Omental fat pad (tissue), 4 donors: Measurements from ENCODE around the gene TTL. TPM values are rescaled to one million over a fixed set of nuclear protein-coding genes. Genes with fewer than 3 reads are reported as not detected.
"Not testable (repeated sequence)": the region's sequence is repeated elsewhere in the genome, so short reads cannot be mapped to it uniquely, and the experiment has no call there.

Experiments used
- ATAC-seq: fragments of 150-250 bp; one replicate; pipeline ENCODE4 v1.9.1; 2016; ENCODE audit warnings: mild to moderate bottlenecking, moderate library complexity; ENCODE audit not compliant: low FRiP score
- DNase-seq: peaks from one replicate; pipeline ENCODE4 v3.0.0-alpha.2; 2019; ENCODE audit warnings: low spot score
- CTCF ChIP-seq, 3 donors: fragments of 450-650 bp; IDR thresholded peaks; one replicate each; pipeline ENCODE4 v1.5.1; 2016 to 2017; ENCODE audit warnings: antibody characterized with exemption in 3 of 3, mild to moderate bottlenecking in 3 of 3, moderate library complexity in 2 of 3
- total RNA-seq, 4 donors: library from RNA; depleted of rRNA; stranded (reverse); fragments of >200 nt; gene quantifications; one replicate each; pipeline ENCODE4 v1.1.0, GENCODE V29; 2016

TTL gene
- total RNA-seq, 4 donors from 2014 or later, result 26.9 to 43.1 (median 31.1) TPM

GRCh38 chr2:112534826-112535225 is 52.9 kb downstream of the TTL start:
- no peak for TF ChIP-seq CTCF (IDR thresholded peaks at IDR 0.05)
- no peak for DNase-seq
- no peak for ATAC-seq

DNA sequence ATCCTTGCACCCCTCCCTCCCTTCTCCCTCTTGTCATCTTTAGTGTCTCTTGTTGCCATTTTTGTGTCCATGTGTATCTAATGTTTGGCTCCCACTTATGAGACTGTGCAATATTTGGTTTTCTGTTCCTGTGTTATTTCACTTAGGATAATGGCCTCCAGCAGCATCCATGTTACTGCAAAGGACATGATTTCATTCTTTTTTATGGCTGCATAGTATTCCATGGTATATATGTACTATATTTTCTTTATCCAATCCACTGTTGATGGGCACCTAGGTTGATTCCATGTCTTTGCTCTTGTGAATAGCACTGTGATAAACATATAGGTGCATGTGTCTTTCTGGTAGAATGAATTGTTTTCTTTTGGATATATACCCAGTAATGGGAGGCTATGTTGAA is 54.7 kb downstream of the TTL start:
- not testable (repeated sequence) for ATAC-seq

DNA sequence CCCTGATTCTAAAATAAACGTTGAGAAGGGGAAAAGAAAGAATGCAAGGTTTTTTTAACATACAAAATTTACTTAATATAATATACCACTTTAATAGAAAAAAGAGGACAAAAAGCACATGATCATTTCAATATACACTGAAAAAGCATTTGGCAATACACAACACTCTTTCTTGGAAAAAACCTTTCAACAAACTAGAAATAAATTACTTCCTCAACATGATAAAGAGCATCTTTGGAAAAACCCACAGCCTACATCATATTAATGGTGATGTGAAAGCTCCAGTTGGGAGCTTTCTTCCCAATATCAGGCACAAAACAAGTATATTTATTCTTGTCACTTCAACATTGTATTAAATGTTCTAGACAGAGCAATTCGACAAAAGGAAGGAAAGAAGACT is 57.4 kb downstream of the TTL start:
- DNase-seq, result no peak
- no peak for TF ChIP-seq CTCF (IDR thresholded peaks at IDR 0.05)
- ATAC-seq, result no peak

More for the DNA sequence above, 54.7 kb downstream of the TTL start:
- DNase-seq, result not testable (repeated sequence)

DNA sequence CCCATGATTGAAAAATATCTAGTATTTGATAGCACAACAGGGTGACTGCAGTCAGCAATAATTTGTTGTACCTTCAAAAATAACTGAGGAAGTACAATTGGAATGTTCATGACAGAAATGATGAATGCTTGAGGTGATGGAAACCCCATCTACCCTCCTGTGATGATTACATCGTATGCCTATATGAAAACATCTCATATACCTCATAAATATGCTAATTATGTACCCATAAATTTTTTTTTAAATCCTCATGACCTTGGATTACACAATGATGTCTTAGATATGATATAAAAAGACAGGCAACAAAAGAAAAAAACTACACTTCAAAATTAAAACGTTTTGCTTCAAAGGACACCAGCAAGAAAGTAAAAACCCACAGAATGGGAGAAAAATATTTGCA is 59.0 kb downstream of the TTL start:
- DNase-seq (no peak), ATAC-seq (no peak)
- TF ChIP-seq CTCF (IDR thresholded peaks at IDR 0.05), result no peak

DNA sequence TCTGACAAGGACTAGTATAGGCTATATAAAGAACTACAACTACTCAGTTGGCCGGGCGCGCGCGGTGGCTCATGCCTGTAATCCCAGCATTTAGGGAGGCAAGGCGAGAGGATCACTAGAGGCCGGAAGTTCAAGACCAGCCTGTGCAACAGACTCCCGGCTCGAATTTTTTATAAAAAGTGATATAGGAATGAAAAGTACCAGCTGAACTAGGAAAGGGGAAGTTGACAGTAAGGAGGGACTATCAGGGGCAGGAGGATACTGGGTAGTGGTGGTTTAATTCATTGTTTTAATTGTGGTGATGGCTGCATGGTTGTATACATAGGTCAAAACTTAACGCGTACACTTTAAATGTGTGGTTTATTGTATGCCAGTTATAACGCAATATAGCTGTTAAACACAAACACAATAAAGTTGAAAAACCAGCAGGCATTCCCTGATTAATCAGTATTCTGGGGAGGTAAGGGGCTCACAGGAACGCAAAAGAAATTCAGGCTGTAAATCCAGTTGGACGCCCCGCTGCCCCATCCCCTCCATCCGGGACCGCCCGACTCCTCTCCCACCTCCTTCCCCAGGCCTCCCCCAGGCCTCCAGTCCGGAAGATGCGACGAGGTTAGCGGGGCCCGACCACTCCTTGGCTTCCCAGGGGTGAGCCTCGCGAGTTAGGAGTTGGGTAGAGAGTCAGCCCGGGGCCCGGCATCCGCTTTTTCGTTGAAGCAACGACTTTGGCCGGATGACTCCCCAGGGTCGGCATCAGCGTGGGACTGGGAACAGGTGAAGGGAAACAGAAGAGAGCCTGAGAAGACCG is 59.6 kb downstream of the TTL start:
- no peak for TF ChIP-seq CTCF (IDR thresholded peaks at IDR 0.05)
- DNase-seq, result peak; percentile 31

DNA sequence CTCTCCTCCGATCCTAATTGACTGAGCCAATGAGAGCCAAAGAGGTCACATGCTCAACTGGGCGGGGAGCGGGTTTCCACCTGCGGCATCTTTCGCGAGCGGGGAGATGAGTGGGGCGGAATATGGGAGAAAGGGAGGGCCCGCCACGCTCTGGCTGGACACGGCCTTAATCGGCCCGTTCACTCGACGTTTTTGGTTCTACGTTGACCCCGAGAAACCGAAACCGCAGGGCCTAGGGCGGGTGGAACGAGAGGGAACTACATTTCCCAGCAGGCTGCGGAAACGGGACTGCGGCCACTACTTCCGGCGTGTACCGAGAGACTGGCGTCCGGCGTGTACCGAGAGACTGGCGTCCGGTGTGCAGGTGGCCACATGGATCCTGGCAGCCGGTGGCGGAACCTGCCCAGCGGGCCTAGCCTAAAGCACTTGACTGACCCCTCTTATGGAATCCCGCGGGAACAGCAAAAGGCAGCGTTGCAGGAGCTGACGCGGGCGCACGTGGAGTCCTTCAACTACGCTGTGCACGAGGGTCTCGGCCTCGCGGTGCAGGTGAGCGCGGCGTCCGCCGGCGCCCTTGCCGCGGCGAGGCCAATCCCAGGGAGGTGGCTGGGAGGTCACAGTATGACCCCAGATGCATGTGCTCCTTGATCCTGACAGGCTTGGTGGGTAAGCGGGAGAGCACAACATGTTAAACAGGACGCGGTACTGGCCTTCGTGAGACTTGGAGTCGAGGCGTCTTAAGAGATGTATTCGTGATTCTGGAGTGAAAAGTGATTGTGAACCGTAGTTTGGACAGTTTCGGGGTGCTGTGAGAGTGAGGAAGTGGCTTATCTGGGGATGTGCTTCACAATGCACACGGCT is 60.4 kb downstream of the TTL start, which contains the start of gene POLR1B:
POLR1B (plus strand) TSS at position 343 of the 861 bp plus-strand sequence; CDS start at position 373, 30 bp downstream.
- peak; percentile 92 for ATAC-seq
- no peak for TF ChIP-seq CTCF (IDR thresholded peaks at IDR 0.05)
- DNase-seq, result peak; percentile 50

More for the DNA sequence above, 59.6 kb downstream of the TTL start:
- peak; percentile 85 for ATAC-seq

DNA sequence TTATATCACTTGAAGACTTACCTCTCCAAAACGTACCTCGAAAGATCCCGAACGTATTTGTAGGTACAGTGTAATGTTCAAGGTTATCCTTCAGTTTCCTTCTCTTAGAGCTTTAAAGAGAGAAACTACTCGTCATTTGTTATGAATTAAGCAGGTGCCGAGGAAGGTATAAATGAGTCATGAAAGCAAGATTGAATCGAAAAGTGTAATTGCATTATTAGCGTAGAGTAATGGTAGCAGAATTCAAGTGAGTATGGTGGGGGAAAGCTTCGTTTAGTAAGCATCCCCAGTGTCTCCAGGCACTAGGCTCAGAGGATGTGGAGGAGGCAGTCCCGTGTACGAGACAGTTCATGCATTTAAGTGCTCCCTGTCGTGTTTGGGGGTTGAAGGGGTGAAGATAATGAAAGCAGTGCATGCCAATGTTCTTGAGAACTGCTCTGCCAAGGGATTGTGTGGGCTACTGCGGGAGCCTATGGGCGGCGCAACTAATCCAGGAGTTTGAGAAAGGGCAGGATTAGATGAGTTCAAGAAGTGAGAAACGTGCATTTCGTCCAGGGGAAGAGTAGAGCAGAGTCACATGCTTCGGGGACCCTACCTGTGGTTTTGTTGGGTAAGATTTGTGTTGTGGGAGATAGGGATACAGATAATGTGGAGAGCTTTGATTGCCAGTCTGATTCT is 61.2 kb downstream of the TTL start:
- ATAC-seq (no peak), DNase-seq (no peak)
- no peak for TF ChIP-seq CTCF (IDR thresholded peaks at IDR 0.05)
